ENCODE data around the gene MACROD2.

MACROD2 gene

DNA sequence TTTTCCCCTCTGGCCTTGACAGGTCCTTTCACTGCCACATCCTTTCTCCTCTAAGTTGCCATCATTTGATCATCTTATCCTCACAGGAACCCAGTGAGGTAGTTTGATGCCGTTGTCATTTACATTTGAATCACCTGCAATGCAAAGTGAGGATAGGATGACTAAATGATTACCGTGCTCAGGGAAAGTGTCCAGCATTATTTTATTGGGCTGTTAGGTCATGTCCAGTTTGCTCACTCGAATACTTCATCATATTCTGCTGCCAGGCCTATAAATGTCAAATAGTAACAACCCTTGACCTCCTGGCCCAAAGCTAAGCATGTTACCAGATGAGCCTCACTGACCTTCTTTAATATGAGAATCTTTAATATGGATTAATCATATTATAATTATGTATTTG is 1410.8 kb downstream of the MACROD2 start:
- FAIRE-seq (no peak), DNase-seq (ENCODE audit: insufficient read length, low spot score) (no peak)

DNA sequence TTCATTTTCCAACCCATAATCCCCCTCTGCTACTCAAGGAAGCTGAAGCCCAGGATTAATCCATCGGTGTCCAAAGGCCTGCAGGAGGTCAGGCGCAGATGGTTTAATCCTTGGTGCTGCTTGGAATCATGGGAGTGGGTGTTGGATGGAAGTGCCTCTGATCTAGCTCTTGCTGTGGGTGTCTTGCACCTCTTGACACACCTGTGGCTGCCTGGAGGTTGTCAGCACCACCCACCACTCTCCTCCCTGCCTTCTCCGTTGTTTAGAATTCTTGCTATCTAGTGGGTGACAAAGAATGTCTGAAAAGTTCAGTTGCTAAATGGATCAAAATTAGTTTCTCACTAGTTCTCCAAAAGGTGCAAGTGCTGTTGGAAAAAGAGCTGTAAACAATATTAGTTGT is 1416.5 kb downstream of the MACROD2 start:
- no peak for FAIRE-seq

DNA sequence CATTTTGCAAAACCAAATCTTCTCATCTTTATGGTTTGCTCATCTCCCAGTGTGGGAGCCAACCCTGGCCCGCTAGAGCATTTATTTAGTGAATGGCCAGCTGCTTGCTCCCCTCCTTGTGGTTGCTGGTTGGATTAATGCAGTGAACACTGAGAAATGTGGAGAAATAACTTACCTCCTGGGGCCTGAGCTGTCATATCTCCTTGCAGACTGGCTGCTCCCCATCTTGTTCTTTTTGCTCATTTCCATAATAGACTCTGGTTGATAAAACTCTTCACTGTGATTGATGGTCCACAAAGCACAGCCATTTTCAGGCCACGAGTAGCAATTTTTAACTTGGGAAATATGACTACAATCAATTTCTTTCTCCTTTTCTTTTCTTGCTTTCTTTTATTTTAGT is 1420.6 kb downstream of the MACROD2 start:
- no peak for DNase-seq (ENCODE audit: insufficient read length, low spot score)
- no peak for FAIRE-seq

More for the DNA sequence above, 1416.5 kb downstream of the MACROD2 start:
- DNase-seq (ENCODE audit: insufficient read length, low spot score) = no peak

DNA sequence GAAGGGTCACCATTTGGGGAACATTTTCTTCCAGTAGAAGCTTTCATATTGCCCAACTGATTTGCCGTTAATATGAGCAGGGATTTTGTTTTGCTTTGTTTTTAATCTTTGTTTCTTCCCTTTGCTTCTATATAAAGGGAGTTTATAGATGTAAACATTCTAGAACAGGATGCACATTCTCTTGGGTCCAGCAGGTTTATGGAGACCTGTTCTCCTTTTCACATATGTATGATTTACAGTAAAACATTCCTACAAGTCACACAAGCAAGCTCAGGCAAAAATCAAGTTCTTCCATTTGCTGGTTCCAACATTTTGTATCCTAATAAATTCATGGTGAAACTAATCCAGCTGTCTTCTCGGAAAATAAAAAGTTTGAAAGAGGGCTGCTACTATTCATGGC is 1424.5 kb downstream of the MACROD2 start:
- FAIRE-seq = no peak

DNA sequence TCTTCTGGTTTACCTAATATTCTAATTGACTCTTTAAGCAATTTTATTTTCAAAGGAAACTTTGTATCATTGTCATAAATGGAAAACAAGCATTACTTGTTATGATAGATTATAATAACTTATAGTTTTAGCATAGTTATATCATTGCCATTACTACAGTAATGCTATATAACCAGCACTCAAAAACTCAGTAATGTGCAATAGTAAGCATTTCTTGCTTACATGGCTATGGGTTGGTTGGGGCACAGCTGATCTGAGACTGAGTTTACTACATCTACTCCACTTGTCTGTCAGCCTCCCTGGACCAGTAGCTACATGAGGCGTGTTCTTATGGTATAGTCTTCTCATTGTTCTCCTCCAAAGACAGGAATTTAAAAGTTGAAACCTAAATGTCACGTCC is 1427.7 kb downstream of the MACROD2 start:
- DNase-seq (ENCODE audit: insufficient read length, low spot score) = no peak
- no peak for FAIRE-seq

More for the DNA sequence above, 1424.5 kb downstream of the MACROD2 start:
- no peak for DNase-seq (ENCODE audit: insufficient read length, low spot score)

DNA sequence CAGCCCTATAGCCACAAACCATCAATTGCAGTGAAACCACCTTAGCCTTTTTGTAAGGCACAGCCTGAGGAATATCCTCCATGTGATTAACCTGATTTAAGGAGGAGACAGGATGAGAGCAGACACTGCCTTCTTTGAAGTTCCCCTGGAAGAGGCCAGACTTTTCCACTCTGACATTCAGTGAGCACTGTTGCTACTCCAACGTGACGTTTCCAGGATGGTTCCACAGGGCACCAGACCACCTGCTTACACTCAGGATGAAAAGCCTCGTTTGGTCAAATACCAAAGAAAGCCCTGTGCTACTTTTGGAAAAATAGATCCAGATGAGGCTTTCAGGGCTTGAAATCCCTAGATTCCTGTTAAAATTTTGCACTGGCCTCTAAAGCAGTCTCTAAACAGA is 1444.2 kb downstream of the MACROD2 start:
- FAIRE-seq = no peak
- no peak for DNase-seq (ENCODE audit: insufficient read length, low spot score)

DNA sequence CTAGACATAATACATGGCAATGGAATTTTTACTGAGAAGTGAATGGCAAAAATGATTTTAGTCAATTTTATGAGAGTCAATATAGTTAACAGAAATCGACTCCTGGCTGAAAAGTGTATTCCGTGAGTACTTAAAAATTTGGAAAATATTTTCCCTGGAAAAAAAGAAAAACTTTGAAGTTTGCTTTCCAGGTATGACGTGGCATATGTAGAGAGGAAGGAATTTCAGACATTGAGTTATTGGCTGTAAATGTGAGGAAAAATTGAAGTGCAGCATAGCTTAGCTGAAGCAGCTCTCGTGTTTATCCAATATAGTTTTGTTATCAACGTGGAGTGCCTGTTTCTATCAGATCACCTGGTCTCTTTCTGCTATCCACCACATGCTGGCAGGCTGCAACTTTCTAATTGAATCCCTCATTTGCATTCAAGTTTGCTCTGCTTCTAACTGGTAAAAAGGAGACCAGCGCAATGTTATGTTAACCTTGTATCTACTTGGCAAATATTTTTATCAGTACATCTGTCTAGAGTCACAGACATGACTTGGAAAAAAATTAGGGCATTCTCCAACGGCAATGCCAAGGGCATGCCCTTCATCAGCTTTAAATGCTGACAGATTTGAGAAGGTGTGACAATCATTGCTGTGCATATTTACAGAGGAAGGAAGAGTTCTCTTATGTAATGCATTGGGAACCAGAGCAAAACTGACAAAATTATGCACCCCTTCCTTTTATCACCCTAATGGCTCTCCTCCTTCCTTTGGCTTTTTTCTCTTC is 1444.9 kb downstream of the MACROD2 start:
- FAIRE-seq (no peak), DNase-seq (ENCODE audit: insufficient read length, low spot score) (no peak)

DNA sequence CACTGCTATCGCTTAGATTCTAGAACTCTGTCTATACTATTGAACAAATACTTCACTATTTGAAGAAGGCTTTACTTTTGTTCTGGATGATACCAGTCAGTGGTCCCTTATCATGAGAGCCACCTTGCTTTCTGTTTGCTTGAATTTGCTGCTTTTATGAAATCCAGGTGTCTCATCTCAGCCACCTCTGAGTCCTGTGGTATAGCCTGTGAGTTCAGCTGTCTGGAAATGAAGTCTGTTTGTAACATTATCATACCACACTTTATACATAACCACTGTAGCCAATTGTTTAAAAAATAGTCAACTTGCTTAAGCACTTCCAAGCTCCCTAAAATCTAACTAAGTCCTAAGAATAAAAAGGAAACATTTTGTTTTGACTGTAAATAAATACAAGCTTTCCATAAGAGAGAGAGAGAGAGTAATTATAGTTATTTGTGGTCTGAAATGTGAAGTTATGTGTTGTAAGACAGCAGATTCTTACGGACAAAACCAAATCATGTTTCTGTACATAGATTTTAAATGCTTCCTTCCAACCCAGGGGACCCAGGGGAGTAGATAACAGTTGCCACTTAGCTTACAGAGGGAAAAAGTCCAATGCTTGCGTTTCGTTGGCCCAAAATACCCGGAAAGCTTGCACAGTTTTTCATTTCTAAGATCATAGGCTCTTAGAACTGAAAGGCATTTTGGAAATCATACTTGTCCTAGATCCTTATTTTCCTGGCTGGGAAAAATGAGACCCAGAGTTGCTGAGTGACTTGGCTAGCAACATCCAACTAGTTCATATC is 1449.9 kb downstream of the MACROD2 start:
- no peak for DNase-seq (ENCODE audit: insufficient read length, low spot score)
- no peak for FAIRE-seq

DNA sequence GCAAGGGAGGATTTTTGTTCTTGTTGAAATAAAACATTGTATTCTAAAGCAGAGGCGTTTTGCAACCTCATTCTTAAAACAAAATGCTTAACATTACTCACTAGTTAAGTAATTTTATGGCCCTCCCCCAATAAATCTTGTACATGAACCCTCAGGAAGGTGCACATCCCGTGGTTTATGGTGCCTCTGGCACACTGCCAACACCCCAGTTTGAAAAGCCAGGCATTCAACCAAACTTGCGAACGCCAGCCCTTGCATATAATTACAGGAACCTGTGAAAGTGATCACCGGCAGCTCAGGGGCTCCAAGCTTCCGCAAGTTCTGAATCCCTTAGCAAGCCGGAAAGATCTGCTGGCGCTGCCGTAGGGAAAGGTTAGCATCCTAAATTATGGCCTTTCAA is 1451.1 kb downstream of the MACROD2 start:
- no peak for DNase-seq (ENCODE audit: insufficient read length, low spot score)
- no peak for FAIRE-seq

DNA sequence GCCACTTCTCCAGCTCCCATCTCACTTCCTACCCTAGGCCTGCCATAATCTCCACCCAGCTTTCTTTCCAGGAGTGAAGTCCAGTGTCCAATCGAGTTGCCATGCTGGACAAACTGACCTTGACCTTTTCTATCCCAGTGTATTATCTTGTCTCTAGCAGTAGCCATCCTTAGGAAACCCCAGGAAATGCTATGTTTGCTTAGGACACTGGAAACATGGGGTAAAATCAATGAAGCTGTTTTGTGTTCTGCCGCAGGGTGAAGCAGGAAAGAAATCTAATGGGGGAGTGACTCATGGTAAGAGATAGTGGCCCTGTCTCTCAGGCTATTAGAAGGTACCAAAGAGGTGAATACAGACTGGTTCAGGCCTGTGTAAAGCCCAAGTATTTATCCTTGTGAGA is 1452.2 kb downstream of the MACROD2 start:
- DNase-seq (ENCODE audit: insufficient read length, low spot score) (no peak), FAIRE-seq (no peak)

DNA sequence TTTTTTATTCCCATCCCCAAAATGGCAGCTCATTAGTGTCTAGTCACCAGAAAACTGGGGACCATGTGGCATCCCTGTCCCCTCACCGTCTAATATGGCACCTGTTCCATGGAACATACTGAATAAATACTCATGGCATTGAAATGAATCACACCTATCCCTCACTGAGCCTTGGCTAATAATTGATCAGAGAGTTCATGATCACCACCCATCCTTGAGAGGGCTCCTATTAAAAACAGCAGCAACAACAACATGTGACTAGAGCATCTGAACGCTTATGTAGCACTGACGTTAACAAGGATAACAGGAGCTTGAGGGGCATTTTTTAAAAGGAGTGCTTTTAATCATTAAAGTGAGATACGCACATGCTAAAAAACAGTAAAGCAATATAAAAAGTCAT is 1453.7 kb downstream of the MACROD2 start:
- DNase-seq (ENCODE audit: insufficient read length, low spot score) (no peak), FAIRE-seq (no peak)

DNA sequence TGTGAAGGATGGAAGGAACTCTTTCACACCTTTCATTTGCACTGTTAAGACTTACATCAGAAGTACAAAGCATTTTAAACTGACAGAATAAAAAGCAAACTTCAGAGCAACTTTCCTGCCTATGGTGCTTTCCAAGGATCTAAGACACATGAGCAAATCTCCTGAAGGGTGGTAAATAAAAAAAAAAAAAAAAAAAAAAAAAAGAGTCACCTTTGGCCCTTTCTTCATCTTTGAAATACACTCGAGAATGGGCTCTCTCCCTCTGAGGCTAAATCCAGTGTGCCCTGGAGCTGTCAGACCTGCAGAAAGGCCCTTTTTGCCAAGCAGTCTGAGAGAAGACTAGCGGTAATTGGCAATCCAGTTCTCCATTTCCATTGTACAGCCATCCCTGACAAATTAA is 1455.9 kb downstream of the MACROD2 start:
- FAIRE-seq (no peak), DNase-seq (ENCODE audit: insufficient read length, low spot score) (no peak)

DNA sequence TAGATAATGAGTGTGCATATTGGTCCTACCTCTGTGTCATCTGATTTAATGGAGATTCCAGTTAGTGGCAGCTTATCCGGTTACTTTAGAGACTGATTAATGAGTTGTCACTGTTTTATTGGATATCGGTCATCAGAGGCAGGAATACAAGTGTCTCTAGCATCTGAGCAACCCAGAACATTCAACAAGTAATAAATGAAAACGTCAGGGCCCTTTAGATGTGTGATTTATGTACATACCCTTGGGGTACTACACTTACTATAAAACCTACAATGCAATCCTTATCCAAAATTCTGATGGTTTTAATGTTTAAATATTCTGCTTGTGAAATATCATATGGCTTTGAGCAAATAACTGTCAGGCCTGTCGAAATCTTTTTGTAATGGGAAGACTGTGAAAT is 1460.0 kb downstream of the MACROD2 start:
- no peak for FAIRE-seq
- DNase-seq (ENCODE audit: insufficient read length, low spot score) = no peak

DNA sequence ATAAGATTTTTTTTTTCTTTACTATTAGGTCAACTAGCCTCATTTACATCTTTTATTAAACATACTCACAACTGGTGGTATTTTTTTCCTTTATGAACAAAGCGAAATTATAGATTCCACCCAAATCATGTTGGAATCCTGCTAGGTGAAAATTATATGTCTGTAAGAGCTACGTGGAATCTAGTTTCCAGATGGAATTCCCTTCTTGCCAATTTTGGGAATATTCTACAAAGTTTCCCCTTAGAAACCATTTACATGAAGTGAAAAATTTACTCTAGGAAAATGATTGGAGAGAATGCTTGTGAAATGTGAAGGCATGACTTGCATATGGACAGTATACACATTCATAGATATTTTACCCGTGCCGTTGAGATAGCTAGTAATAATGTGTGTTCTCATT is 1466.6 kb downstream of the MACROD2 start:
- DNase-seq (ENCODE audit: insufficient read length, low spot score) (no peak), FAIRE-seq (no peak)

DNA sequence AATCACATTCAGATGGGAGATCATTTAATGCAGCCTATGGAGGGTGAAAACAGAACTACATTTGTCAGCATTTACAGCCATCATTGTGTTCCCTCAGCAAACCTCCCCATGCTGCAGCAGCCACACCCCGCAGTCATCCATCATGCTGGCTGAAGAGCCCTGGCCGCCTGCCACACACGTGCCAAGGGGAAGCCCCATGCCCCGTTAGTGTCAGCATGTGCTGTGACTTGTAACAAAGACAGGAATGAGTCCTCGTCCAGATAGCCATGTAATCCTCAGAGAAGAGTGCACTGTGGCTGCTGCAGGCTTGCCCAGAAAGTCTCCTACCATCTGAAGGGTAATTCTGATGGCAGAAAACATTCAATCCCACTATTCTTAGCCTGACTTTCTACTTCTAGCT is 1480.2 kb downstream of the MACROD2 start:
- DNase-seq (ENCODE audit: insufficient read length, low spot score) = no peak
- no peak for FAIRE-seq

DNA sequence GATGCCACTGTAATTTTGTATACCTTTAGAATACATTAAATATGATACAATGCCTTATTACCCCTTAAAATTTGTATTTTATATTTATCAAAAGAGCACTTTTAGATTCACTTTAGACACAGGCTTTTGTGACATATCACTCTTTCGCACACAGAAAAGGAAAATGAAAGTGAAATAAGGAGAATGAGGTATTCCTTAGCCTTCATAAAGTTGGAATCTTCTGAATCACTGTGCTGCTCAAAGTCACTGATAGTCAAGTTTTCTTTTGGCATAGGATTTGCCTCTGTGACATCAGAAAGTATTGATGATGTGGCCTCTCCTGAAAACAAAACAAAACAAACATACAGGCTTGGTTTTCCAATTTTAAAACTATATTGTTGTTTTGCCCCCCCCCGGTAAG is 1480.9 kb downstream of the MACROD2 start:
- no peak for FAIRE-seq
- DNase-seq (ENCODE audit: insufficient read length, low spot score) = no peak

DNA sequence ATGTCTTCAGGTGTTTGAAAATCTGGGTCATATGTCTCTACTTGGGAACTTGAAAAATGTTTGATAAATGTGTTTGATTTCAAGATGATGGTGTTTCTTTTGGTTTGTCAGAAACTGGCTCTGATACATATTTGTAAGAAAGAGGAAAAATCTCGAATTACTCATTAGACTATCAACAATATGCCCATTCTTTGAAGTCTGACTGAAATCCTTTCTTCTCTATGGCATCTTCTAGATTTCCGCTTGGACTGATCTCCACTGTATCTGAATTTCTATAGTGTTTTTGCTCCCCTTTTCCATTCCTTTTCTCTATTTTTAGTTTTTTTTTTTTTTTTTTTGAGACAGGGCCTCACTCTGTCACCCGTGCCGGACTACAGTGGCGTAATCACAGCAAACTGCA is 1481.5 kb downstream of the MACROD2 start:
- FAIRE-seq = no peak

DNA sequence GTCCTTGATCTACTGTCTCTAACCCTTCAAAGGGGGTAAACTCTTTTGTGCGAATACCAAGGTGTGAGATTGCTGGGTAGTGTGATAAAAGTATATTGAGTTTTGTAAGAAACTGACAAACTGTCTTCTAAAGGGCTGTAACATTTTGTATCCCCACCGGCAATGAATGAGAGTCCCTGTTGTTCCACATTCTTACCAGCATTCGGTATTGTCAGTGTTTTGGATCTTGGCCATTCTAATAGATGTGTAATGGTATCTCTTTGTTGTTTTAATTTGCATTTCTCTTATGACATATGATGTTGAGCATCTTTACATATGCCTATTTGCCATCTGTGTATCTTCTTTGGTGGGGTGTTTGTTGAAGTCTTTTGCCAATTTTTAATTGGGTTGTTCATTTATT is 1487.2 kb downstream of the MACROD2 start:
- no peak for FAIRE-seq
- DNase-seq (ENCODE audit: insufficient read length, low spot score) = no peak

More for the DNA sequence above, 1481.5 kb downstream of the MACROD2 start:
- DNase-seq (ENCODE audit: insufficient read length, low spot score) = no peak

DNA sequence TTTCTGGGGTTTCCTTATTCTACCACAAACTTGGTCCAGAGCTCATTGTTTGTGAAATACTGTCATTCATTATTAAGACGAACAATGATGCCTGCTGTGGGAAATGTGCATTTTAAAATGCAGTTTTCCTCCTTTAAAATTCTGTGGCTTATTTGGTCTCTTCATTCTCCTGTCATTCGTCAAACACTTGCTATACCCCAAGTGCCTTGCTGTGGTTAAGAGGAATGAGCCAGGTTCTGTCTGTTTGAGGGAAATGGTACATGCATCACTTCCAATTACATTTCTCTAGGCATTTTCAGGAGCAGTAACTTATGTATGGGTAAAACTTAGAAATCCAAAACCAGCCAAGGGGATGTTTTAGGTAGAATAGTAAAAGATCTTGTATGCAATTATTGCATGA is 1490.2 kb downstream of the MACROD2 start:
- DNase-seq (ENCODE audit: insufficient read length, low spot score) = no peak
- FAIRE-seq = no peak

DNA sequence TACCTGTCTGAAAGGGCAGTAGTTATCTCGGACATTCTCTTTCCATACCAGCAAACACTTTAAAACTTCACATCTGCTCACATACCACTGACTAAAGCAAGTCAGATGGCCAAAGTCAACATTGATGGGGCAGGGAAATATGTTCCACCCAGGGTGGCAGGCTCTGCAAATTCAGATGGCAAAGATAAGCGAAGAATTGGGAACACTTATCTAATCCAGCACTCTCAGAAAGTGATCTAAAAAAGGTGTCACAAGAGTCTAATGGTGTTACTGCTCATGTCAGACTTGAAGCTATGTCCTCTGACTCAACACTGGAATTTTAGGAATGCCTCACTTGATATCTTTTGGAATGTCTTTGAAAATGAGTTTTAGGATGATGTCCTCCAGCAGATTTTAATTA is 1491.7 kb downstream of the MACROD2 start:
- FAIRE-seq (no peak), DNase-seq (ENCODE audit: insufficient read length, low spot score) (no peak)

DNA sequence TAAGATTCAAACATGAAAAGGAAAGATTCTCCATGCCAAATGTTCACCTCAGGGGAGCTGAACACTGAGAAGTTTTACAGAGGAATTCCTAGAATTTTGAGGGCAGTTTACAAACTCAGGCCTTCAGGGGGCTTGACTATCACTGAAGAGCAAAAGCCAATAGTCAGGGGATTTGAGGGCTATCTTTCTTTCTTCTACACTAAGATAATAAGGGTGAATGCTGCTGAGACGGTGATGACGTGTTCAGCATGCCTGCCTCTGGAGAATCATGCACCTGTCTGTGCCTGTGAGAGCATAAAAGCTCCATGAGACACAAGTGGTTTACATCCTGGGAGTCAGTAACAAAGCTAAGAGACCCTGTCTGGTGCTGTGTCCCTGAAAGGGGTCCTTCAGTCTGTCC is 1492.4 kb downstream of the MACROD2 start:
- DNase-seq (ENCODE audit: insufficient read length, low spot score) (no peak), FAIRE-seq (no peak)

DNA sequence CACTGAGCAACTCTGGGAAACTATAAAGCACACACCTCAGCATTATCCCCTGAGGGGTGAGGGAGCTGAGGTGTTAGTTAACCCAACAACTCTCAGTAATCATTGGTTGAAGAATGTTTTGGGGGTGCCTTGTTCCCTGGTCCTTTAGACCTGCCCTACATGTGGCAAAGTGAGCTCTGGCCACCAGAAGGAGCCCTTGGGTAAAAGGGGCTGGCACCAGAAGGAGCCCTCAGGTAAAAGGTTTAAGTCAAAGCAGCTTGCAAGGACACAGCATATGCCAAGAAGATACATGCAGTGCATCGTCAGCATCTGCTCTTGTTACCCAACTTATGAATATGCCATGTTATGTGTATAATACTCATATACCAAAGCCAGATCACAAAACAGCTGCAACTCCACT is 1496.3 kb downstream of the MACROD2 start:
- no peak for DNase-seq (ENCODE audit: insufficient read length, low spot score)
- FAIRE-seq = no peak

All from GM19239 (cell line).